WERI-Rb-1 (cell line): ENCODE data around the gene DNAH10.

Experiments used
- DNase-seq: peaks from one replicate; pipeline ENCODE4 v3.0.0-alpha.2; 2020
- H3K27ac ChIP-seq: fragments of 250-450 bp; sonication (Bioruptor Pico); 2 replicates; pipeline ENCODE4 v1.5.1; 2020; ENCODE audit warnings: mild to moderate bottlenecking, moderate library complexity
- H3K27me3 ChIP-seq: fragments of 250-450 bp; sonication (Bioruptor Pico); 2 replicates; pipeline ENCODE4 v1.5.1; 2021; ENCODE audit warnings: mild to moderate bottlenecking, low read depth, moderate library complexity; ENCODE audit not compliant: insufficient read depth, severe bottlenecking
- H3K36me3 ChIP-seq: fragments of 250-450 bp; sonication (Bioruptor Pico); 2 replicates; pipeline ENCODE4 v1.5.1; 2020; ENCODE audit warnings: mild to moderate bottlenecking, moderate library complexity
- H3K4me3 ChIP-seq: 2 replicates; pipeline ENCODE4 v1.5.1; 2011; ENCODE audit warnings: low read depth, mild to moderate bottlenecking, control low read depth, low read length
- H3K9me3 ChIP-seq: fragments of 250-450 bp; sonication (Bioruptor Pico); 2 replicates; pipeline ENCODE4 v1.5.1; 2021; ENCODE audit warnings: mild to moderate bottlenecking, moderate library complexity; ENCODE audit not compliant: severe bottlenecking
- TF ChIP-seq, protein P1 (sequence below): IDR thresholded peaks from 2 replicates; pipeline ENCODE4 v1.5.1; 2011; ENCODE audit warnings: low read depth, mild to moderate bottlenecking, control low read depth, inconsistent platforms, low read length

DNAH10 gene

DNA sequence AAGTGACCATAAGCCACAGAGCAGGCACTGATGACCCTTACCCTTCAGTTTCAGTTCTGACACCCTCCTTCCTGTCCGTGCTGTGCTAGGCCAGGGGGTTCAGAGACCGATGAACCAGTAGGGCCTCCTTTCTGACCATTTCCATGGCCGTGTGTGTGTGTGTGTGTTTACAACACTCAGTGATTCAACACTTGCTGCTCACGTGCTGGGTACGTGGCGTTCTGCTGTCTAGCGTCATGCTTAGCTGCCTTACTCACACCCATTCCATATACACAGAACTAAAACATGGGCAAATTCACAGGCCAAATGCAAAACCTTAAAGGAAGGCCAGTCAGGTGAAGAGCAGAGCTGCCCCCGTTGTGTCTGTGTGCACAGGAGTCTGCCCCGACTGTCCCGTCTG is 67.5 kb downstream of the DNAH10 start:
- Histone ChIP-seq H3K4me3 (no peak overlapping the region), H3K27me3 (no peaks in the 10 kb centered on the region)

DNA sequence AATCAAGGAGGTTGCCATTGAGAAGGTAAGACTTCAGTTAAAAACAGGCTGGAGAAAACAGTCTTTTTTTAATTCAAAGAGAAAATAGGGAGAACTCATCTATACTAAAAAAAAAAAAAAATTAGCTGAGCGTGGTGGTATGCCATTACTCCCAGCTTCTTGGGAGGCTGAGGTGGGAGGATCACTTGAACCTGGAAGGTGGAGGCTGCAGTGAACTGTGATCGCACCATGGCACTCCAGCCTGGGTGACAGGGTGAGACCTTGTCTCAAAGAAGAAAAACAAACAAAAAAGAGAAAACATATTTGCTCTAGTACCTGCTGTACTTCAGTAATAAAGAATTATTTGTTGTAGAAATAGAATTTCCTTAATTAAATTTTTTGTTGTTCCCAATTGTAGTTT is 68.6 kb downstream of the DNAH10 start:
- Histone ChIP-seq H3K27me3 (no peaks in the 10 kb centered on the region), H3K9me3 (peaks cover 16% of the 10 kb centered on the region), H3K4me3 (no peak overlapping the region), H3K27ac (no peak overlapping the region), H3K36me3 (no peaks in the 10 kb centered on the region)
- no peak for DNase-seq
- TF ChIP-seq, protein P1, sequence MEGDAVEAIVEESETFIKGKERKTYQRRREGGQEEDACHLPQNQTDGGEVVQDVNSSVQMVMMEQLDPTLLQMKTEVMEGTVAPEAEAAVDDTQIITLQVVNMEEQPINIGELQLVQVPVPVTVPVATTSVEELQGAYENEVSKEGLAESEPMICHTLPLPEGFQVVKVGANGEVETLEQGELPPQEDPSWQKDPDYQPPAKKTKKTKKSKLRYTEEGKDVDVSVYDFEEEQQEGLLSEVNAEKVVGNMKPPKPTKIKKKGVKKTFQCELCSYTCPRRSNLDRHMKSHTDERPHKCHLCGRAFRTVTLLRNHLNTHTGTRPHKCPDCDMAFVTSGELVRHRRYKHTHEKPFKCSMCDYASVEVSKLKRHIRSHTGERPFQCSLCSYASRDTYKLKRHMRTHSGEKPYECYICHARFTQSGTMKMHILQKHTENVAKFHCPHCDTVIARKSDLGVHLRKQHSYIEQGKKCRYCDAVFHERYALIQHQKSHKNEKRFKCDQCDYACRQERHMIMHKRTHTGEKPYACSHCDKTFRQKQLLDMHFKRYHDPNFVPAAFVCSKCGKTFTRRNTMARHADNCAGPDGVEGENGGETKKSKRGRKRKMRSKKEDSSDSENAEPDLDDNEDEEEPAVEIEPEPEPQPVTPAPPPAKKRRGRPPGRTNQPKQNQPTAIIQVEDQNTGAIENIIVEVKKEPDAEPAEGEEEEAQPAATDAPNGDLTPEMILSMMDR = no peak

More for the DNA sequence above, 67.5 kb downstream of the DNAH10 start:
- DNase-seq = no peak
- peaks cover 13% of the 10 kb centered on the region for H3K9me3 ChIP-seq
- no peak overlapping the region for H3K27ac ChIP-seq
- H3K36me3 ChIP-seq = no peaks in the 10 kb centered on the region
- TF ChIP-seq, protein P1 = no peak

DNA sequence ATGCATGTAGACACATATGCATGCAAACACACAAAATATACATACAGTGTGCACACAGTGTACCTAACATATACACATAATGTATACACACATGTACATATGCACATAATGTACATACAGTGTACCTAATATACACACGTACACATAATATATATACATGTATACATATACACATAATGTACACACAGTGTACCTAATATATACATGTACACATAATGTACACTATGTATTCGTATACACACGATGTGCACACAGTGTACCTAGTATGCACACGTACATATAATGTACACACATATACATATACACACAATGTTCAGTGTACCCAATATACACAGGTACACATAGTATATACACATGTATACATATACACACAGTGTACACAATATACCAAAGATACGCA is 70.0 kb downstream of the DNAH10 start:
- H3K27me3 ChIP-seq = no peaks in the 10 kb centered on the region
- peaks cover 16% of the 10 kb centered on the region for H3K9me3 ChIP-seq
- no peaks in the 10 kb centered on the region for H3K36me3 ChIP-seq
- no peak overlapping the region for H3K27ac ChIP-seq
- DNase-seq = no peak
- TF ChIP-seq, protein P1 = no peak
- no peak overlapping the region for H3K4me3 ChIP-seq

DNA sequence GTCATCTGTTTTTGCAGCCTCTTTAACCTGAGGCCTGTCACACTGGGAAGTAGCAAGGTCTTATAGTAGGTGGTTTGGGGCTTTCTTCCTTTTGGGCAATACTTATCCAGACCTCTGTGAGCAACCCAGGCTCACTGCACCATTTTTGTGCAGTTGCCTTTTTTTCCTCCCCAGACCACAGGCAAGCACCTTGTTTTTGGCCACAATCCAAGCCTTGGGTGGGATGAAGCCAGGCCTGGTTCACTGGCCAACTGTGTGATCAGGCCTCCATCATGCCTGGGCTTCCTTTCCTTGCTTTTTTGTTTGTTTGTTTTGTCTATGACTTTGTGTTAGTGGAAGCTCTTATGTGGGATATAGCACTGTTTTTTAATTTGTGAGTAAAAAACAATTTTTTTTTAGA is 71.7 kb downstream of the DNAH10 start:
- Histone ChIP-seq H3K27me3 (no peaks in the 10 kb centered on the region), H3K27ac (no peak overlapping the region), H3K4me3 (no peak overlapping the region), H3K36me3 (no peaks in the 10 kb centered on the region), H3K9me3 (peaks cover 3% of the 10 kb centered on the region)
- no peak for DNase-seq
- TF ChIP-seq, protein P1 = no peak

DNA sequence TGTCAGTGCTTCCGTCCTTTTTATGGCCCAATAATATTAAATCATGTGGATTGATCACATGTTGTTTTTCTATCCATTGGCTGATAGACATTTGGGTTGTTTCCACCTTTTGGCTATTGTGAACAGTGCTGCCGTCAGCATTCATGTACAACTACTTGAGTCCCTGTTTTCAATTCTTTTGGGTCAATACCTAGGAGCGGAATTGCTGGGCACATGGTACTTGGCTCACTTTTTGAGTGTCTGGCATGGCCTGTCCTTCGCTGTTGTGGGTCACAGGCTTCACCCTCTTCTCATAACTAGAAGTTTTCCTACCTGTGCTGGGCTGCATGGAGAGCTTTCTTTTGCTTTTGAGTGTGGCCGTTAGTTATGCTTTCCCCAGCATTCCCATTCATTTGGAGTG is 72.7 kb downstream of the DNAH10 start:
- Histone ChIP-seq H3K9me3 (peaks cover 3% of the 10 kb centered on the region), H3K27ac (no peak overlapping the region), H3K27me3 (no peaks in the 10 kb centered on the region), H3K4me3 (no peak overlapping the region), H3K36me3 (no peaks in the 10 kb centered on the region)
- TF ChIP-seq, protein P1 = no peak
- DNase-seq = no peak

DNA sequence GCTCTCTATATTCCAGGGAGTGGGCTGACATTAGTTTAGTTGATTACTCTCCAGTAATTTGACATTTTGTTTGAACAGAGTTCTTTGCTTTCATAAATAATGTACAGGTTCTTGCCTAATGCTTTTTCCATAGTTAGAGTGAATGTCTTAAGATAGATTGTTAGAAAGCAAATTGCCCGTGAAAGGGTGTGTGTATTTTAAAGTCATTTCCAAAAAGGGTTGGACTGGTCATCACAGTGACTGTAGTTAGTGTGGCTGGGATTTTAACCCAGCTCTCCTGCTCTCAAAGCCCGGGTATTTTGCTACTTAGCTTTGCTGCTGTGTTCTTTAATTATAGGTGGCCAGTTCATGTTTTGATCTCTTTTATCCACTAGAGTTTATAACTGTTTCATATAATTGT is 74.2 kb downstream of the DNAH10 start:
- no peaks in the 10 kb centered on the region for H3K27me3 ChIP-seq
- TF ChIP-seq, protein P1 = no peak
- no peak overlapping the region for H3K4me3 ChIP-seq
- H3K27ac ChIP-seq = no peak overlapping the region
- no peaks in the 10 kb centered on the region for H3K36me3 ChIP-seq
- H3K9me3 ChIP-seq = peaks cover 3% of the 10 kb centered on the region
- DNase-seq = no peak
